NCI-H1436 (cell line): ENCODE data around the gene RSPH10B.
"Not testable (repeated sequence)": the region's sequence is repeated elsewhere in the genome, so short reads cannot be mapped to it uniquely, and the experiment has no call there.

Experiments
- DNase-seq: peaks from one replicate; lab custom pipeline; 2025; lab: John Stamatoyannopoulos, UW

Gene RSPH10B

GRCh38 chr7:5926263-5926870, 44.1 kb downstream of the RSPH10B start:
- DNase-seq: not testable (repeated sequence)

- DNase-seq: not testable (repeated sequence)
Measured at GRCh38 chr7:5924630-5925029, 45.9 kb downstream of the RSPH10B start.

GRCh38 chr7:5924180-5924579, 46.3 kb downstream of the RSPH10B start:
- DNase-seq: not testable (repeated sequence)

- not testable (repeated sequence) for DNase-seq
Measured at GRCh38 chr7:5916529-5916928, 54.0 kb downstream of the RSPH10B start.

- DNase-seq: not testable (repeated sequence)
Measured at GRCh38 chr7:5908835-5909234, 61.7 kb downstream of the RSPH10B start.

GRCh38 chr7:5904726-5905125, 65.8 kb downstream of the RSPH10B start:
- DNase-seq: not testable (repeated sequence)

- DNase-seq: not testable (repeated sequence)
Measured at GRCh38 chr7:5903002-5903401, 67.5 kb downstream of the RSPH10B start.

- peak; percentile 29 for DNase-seq
Measured at GRCh38 chr7:5898480-5899224, 71.8 kb downstream of the RSPH10B start, which contains the start of gene CCZ1. TSS of gene CCZ1 (plus strand) at chr7:5898733. CDS start at chr7:5898800, 67 bp downstream.

- peak; percentile 70 for DNase-seq
Measured at GRCh38 chr7:5897369-5897919, 73.0 kb downstream of the RSPH10B start.

- DNase-seq: no peak
Measured at GRCh38 chr7:5892498-5892897, 78.0 kb downstream of the RSPH10B start.

GRCh38 chr7:5890244-5890643, 80.2 kb downstream of the RSPH10B start:
- DNase-seq: peak; percentile 28

GRCh38 chr7:5888021-5888420, 82.5 kb downstream of the RSPH10B start:
- peak; percentile 25 for DNase-seq

GRCh38 chr7:5884431-5884830, 86.1 kb downstream of the RSPH10B start:
- DNase-seq: not testable (repeated sequence)

- DNase-seq: not testable (repeated sequence)
Measured at GRCh38 chr7:5880106-5880505, 90.4 kb downstream of the RSPH10B start.

GRCh38 chr7:5879591-5879990, 90.9 kb downstream of the RSPH10B start:
- DNase-seq: not testable (repeated sequence)
